Measurements from ENCODE around the gene TNS3. TPM values are rescaled to one million over a fixed set of nuclear protein-coding genes. Genes with fewer than 3 reads are reported as not detected.
A peak's percentile ranks its signal among the peaks of the same experiment; 100 is the strongest.

TNS3 gene
- total RNA-seq, 3 donors from 2014 or later: 69.1 to 98.9 (median 69.9) TPM

- Histone ChIP-seq H3K4me3 (no peak overlapping the region), H3K4me1 (ENCODE audit: low read depth) (peaks cover 1% of the 10 kb centered on the region), H3K36me3 (ENCODE audit: low read depth) (no peaks in the 10 kb centered on the region), H3K9me3 (no peaks in the 10 kb centered on the region)
- DNase-seq: no peak
- no peak for ATAC-seq
- intact Hi-C loops (cut with DNase I, micrococcal nuclease): no loop called here
- no peak for TF ChIP-seq CTCF (IDR thresholded peaks at IDR 0.05)
These were observed 261.6 kb downstream of the TNS3 start for GRCh38 chr7:47320296-47320695.

GRCh38 chr7:47318395-47319182, 263.3 kb downstream of the TNS3 start:
- TF ChIP-seq CTCF (IDR thresholded peaks at IDR 0.05): no peak
- intact Hi-C loops (cut with DNase I, micrococcal nuclease): no loop called here
- no peak for ATAC-seq
- H3K4me3 ChIP-seq: no peak overlapping the region
- H3K4me1 ChIP-seq (ENCODE audit: low read depth): no peaks in the 10 kb centered on the region
- no peaks in the 10 kb centered on the region for H3K9me3 ChIP-seq
- no peak for DNase-seq
- H3K36me3 ChIP-seq (ENCODE audit: low read depth): no peaks in the 10 kb centered on the region

GRCh38 chr7:47317487-47317886, 264.4 kb downstream of the TNS3 start:
- intact Hi-C loops (cut with DNase I, micrococcal nuclease): no loop called here
- no peaks in the 10 kb centered on the region for H3K9me3 ChIP-seq
- no peaks in the 10 kb centered on the region for H3K4me1 ChIP-seq (ENCODE audit: low read depth)
- no peak for ATAC-seq
- H3K36me3 ChIP-seq (ENCODE audit: low read depth): no peaks in the 10 kb centered on the region
- TF ChIP-seq CTCF (IDR thresholded peaks at IDR 0.05): no peak
- DNase-seq: no peak
- H3K4me3 ChIP-seq: no peak overlapping the region

GRCh38 chr7:47314728-47315607, 266.9 kb downstream of the TNS3 start:
- Histone ChIP-seq H3K36me3 (ENCODE audit: low read depth) (no peaks in the 10 kb centered on the region), H3K9me3 (no peaks in the 10 kb centered on the region), H3K4me1 (ENCODE audit: low read depth) (no peaks in the 10 kb centered on the region), H3K4me3 (no peak overlapping the region)
- no peak for DNase-seq
- no peak for TF ChIP-seq CTCF (IDR thresholded peaks at IDR 0.05)
- intact Hi-C loops (cut with DNase I, micrococcal nuclease): no loop called here
- ATAC-seq: peak; percentile 16

- no peak for DNase-seq
- intact Hi-C loops (cut with DNase I, micrococcal nuclease): no loop called here
- peak; percentile 26 for ATAC-seq
These were observed 267.7 kb downstream of the TNS3 start for GRCh38 chr7:47314248-47314647.

More at GRCh38 chr7:47314248-47314647, 267.7 kb downstream of the TNS3 start:
- Histone ChIP-seq H3K4me1 (ENCODE audit: low read depth) (no peaks in the 10 kb centered on the region), H3K36me3 (ENCODE audit: low read depth) (no peaks in the 10 kb centered on the region), H3K9me3 (no peaks in the 10 kb centered on the region), H3K4me3 (no peak overlapping the region)
- no peak for TF ChIP-seq CTCF (IDR thresholded peaks at IDR 0.05)

Measured in mucosa of descending colon (tissue), 3 donors.